ENCODE results near the gene SGCG. TPM values are rescaled to one million over a fixed set of nuclear protein-coding genes. Genes with fewer than 3 reads are reported as not detected.
"Not testable (repeated sequence)": the region's sequence is repeated elsewhere in the genome, so short reads cannot be mapped to it uniquely, and the experiment has no call there.

The SGCG gene
- total RNA-seq, 4 donors from 2014 or later = 1.3 to 1.6 (median 1.4) TPM; not detected in 1

DNA sequence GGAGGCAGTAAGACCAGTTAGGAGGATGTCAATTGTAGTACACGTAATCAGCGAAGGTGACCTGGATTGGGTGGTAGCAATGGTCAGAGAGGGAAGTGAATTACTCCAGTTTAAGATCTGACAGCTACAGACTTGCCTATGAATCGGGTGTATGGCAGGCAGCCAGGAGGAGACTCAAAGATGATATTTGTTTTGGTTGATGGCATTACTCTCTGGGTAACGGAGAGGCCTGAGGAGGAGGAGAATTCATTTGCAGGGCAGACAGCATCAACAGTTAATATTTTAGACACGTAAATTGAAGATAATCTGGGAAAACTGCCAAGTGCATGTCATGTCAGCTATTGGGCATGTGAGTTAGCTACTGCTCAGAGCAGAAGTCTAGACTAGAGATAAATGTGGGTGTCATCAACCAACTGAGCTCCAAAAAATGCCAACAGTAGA, 109.2 kb downstream of the SGCG start:
- 42 to 48% methylated on average over 5 of the region's 5 CpGs for WGBS, 2 donors (ENCODE audit: low coverage in 1 of 2)
- Histone ChIP-seq H3K27ac (no peak overlapping the region), H3K27me3 (no peaks in the 10 kb centered on the region), H3K4me3 (no peak overlapping the region), H3K36me3 (no peaks in the 10 kb centered on the region), H3K9me3 (no peaks in the 10 kb centered on the region), H3K4me1 (peaks cover 0 to 23% (median 7%) of the 10 kb centered on the region in 3 donors)
- TF ChIP-seq, protein P1, sequence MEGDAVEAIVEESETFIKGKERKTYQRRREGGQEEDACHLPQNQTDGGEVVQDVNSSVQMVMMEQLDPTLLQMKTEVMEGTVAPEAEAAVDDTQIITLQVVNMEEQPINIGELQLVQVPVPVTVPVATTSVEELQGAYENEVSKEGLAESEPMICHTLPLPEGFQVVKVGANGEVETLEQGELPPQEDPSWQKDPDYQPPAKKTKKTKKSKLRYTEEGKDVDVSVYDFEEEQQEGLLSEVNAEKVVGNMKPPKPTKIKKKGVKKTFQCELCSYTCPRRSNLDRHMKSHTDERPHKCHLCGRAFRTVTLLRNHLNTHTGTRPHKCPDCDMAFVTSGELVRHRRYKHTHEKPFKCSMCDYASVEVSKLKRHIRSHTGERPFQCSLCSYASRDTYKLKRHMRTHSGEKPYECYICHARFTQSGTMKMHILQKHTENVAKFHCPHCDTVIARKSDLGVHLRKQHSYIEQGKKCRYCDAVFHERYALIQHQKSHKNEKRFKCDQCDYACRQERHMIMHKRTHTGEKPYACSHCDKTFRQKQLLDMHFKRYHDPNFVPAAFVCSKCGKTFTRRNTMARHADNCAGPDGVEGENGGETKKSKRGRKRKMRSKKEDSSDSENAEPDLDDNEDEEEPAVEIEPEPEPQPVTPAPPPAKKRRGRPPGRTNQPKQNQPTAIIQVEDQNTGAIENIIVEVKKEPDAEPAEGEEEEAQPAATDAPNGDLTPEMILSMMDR (IDR thresholded peaks at IDR 0.05) = no peak
- TF ChIP-seq POLR2AphosphoS5 (IDR thresholded peaks at IDR 0.05) = no peak
- TF ChIP-seq POLR2A (IDR thresholded peaks at IDR 0.05) = no peak
- no peak for TF ChIP-seq EP300 (IDR thresholded peaks at IDR 0.05)
- ATAC-seq = no peak

DNA sequence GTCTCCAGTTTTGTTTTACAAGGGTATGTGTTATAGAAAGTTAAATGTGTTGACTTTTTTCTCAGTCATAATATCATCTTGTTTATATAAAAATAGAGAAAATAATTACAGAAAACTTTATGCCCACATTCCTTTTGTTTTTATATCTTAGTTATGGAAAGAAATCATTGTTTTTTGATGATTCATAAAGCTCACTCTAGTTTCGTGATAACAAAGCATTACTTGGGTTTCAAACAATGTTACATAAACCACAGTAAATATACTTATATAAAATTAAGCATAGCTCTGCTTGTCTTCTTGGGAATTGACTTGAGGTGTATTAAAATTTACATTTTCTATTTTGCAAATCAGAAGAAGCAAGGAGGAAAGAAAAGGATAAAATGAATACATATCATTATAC, 111.8 kb downstream of the SGCG start:
- Histone ChIP-seq H3K36me3 (no peaks in the 10 kb centered on the region), H3K4me1 (peaks cover 0 to 23% (median 7%) of the 10 kb centered on the region in 3 donors), H3K27ac (no peak overlapping the region), H3K27me3 (no peaks in the 10 kb centered on the region), H3K4me3 (no peak overlapping the region), H3K9me3 (no peaks in the 10 kb centered on the region)
- TF ChIP-seq POLR2AphosphoS5 (IDR thresholded peaks at IDR 0.05) = no peak
- TF ChIP-seq, protein P1 (IDR thresholded peaks at IDR 0.05) = no peak
- no peak for TF ChIP-seq EP300 (IDR thresholded peaks at IDR 0.05)
- TF ChIP-seq POLR2A (IDR thresholded peaks at IDR 0.05) = no peak
- ATAC-seq = no peak
- WGBS, 2 donors (ENCODE audit: low coverage in 1 of 2) = 55 to 57% methylated on average over 1 of the region's 1 CpG

DNA sequence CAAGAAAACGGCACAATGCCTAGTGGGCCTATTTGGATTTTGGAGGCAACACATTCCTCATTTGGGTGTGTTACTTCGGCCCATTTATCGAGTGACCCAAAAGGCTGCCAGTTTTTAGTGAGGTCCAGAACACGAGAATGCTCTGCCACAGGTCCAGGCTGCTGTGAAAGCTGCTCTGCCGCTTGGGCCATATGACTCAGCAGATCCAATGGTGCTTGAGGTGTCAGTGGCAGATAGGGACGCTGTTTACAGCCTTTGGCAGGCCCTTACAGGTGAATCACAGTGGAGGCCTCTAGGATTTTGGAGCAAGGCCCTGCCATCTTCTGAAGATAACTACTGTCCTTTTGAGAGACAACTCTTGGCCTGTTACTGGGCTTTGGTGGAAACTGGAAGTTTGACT, 134.1 kb downstream of the SGCG start:
- 82% methylated on average over 2 of the region's 6 CpGs; no CpG with 5 or more reads in 1 of the 2 donors for WGBS, 2 donors (ENCODE audit: low coverage in 1 of 2)
- ATAC-seq = not testable (repeated sequence)

DNA sequence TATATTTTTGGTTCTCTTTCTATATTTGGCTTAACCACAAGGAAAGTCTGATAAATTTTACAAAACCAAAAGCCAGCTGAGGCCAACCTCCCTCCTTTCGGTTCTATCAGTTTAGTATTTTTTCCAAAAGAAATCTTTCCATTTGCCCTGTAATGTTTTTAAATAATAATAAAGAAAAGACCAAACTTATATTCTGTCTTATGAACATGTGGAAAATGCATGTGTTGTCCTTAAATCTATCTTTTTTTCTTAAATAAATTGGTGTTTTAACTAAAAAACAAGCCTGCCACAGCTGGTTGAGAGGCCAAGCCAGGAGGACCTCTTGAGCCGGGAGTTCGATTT, 139.1 kb downstream of the SGCG start:
- Histone ChIP-seq H3K4me1 (peaks cover 0 to 41% (median 11%) of the 10 kb centered on the region in 3 donors), H3K4me3 (no peak overlapping the region), H3K36me3 (no peaks in the 10 kb centered on the region), H3K27me3 (no peaks in the 10 kb centered on the region), H3K27ac (peak overlapping the region in 1 of 4 donors; percentile 26), H3K9me3 (no peaks in the 10 kb centered on the region)
- ATAC-seq = no peak
- TF ChIP-seq POLR2A (IDR thresholded peaks at IDR 0.05) (no peak), EP300 (IDR thresholded peaks at IDR 0.05) (no peak), POLR2AphosphoS5 (IDR thresholded peaks at IDR 0.05) (no peak)
- TF ChIP-seq, protein P1 (IDR thresholded peaks at IDR 0.05) = no peak
- WGBS, 2 donors (ENCODE audit: low coverage in 1 of 2) = 45 to 85% methylated on average over 3 of the region's 3 CpGs

More for the DNA sequence above, 134.1 kb downstream of the SGCG start:
- not testable (repeated sequence) for H3K27ac ChIP-seq, H3K9me3 ChIP-seq, H3K4me1 ChIP-seq, H3K27me3 ChIP-seq, H3K36me3 ChIP-seq, H3K4me3 ChIP-seq

DNA sequence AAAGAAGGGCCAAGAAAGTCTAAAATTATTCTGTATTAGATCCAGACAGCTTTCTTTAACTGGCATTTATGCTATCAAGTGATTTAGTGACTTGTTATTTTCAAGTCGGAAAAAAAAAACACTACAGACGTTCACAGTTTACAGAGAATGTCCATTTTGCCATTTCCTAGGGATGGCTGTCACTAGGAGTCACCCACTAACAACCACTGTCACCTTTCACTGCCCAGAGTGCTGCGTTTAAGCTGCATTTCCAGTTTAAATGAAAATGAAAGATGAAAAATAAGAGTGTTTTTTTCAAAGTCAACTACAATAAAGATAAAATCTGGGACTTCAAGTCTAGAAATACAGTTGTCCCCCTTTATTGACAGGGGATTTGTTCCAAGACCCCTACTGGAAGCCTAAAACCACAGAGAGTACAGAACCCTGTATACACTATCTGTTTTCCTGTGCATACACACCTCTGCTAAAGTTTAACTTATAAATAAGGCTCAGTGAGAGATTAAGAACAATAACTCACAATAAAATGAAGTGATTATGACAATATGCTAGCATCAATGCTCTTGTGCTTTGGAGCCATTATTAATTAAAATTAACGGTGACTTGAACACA, 140.3 kb downstream of the SGCG start:
- peak overlapping the region; percentile 28 to 64 (median 34) for H3K27ac ChIP-seq
- 23 to 36% methylated on average over 4 of the region's 4 CpGs for WGBS, 2 donors (ENCODE audit: low coverage in 1 of 2)
- ATAC-seq = peak; percentile 22
- no peaks in the 10 kb centered on the region for H3K36me3 ChIP-seq
- no peaks in the 10 kb centered on the region for H3K27me3 ChIP-seq
- H3K9me3 ChIP-seq = no peaks in the 10 kb centered on the region
- peak overlapping the region; percentile 29 to 30 for H3K4me3 ChIP-seq
- TF ChIP-seq, protein P1 (IDR thresholded peaks at IDR 0.05) = no peak
- TF ChIP-seq POLR2AphosphoS5 (IDR thresholded peaks at IDR 0.05) = no peak
- TF ChIP-seq EP300 (IDR thresholded peaks at IDR 0.05) = no peak
- TF ChIP-seq POLR2A (IDR thresholded peaks at IDR 0.05) = no peak
- peaks cover 0 to 41% (median 11%) of the 10 kb centered on the region in 3 donors for H3K4me1 ChIP-seq

Measured in gastroesophageal sphincter (tissue), 4 donors.